GM23248 (cell line): ENCODE results near the gene LTO1. TPM values are rescaled to one million over a fixed set of nuclear protein-coding genes. Genes with fewer than 3 reads are reported as not detected.

ENCODE experiments used
- DNase-seq: peaks from one replicate; pipeline ENCODE4 v3.0.0-alpha.2; 2015
- H2AFZ ChIP-seq: fragments of 200-600 bp; sonication (generic); 2 replicates; pipeline ENCODE4 v1.6.1; 2016; ENCODE audit warnings: antibody characterized with exemption
- H3F3A ChIP-seq: fragments of 200-600 bp; sonication (generic); 2 replicates; pipeline ENCODE4 v1.6.1; 2016; ENCODE audit warnings: mild to moderate bottlenecking, antibody characterized with exemption, mixed run types; ENCODE audit not compliant: insufficient read depth
- H3K27ac ChIP-seq: fragments of 200-600 bp; sonication (generic); 2 replicates; pipeline ENCODE4 v1.5.1; 2016; ENCODE audit warnings: mild to moderate bottlenecking
- H3K27me3 ChIP-seq: fragments of 200-600 bp; sonication (generic); replicated peaks from 2 replicates; pipeline ENCODE4 v1.6.1; 2016; ENCODE audit warnings: mild to moderate bottlenecking; ENCODE audit not compliant: insufficient read depth
- H3K36me3 ChIP-seq: fragments of 200-600 bp; sonication (generic); 2 replicates; pipeline ENCODE4 v1.6.1; 2016; ENCODE audit warnings: low read depth, mild to moderate bottlenecking
- H3K4me1 ChIP-seq: fragments of 200-600 bp; sonication (generic); 2 replicates; pipeline ENCODE4 v1.6.1; 2016; ENCODE audit warnings: mild to moderate bottlenecking; ENCODE audit not compliant: insufficient read depth
- H3K4me2 ChIP-seq: fragments of 200-600 bp; sonication (generic); one replicate; pipeline ENCODE4 v1.6.1; 2016; ENCODE audit warnings: mild to moderate bottlenecking; ENCODE audit not compliant: unreplicated experiment
- H3K4me3 ChIP-seq: fragments of 200-600 bp; sonication (generic); 2 replicates; pipeline ENCODE4 v1.5.1; 2016; ENCODE audit warnings: mild to moderate bottlenecking
- H3K79me2 ChIP-seq: fragments of 200-600 bp; sonication (generic); 2 replicates; pipeline ENCODE4 v1.6.1; 2016; ENCODE audit warnings: mild to moderate bottlenecking; ENCODE audit not compliant: insufficient read depth
- H3K9ac ChIP-seq: fragments of 200-600 bp; sonication (generic); 2 replicates; pipeline ENCODE4 v1.6.1; 2016; ENCODE audit warnings: mild to moderate bottlenecking
- H3K9me2 ChIP-seq: fragments of 200-600 bp; sonication (generic); 2 replicates; pipeline ENCODE4 v1.6.1; 2016; ENCODE audit warnings: mixed run types, mild to moderate bottlenecking, moderate library complexity; ENCODE audit not compliant: insufficient read depth
- H3K9me3 ChIP-seq: fragments of 200-600 bp; sonication (generic); one replicate; pipeline ENCODE4 v1.6.1; 2017; ENCODE audit warnings: low read depth
- H4K20me1 ChIP-seq: fragments of 200-600 bp; sonication (generic); 2 replicates; pipeline ENCODE4 v1.6.0; 2016; ENCODE audit not compliant: insufficient read depth
- EZH2 ChIP-seq: fragments of 200-600 bp; sonication (generic); IDR thresholded peaks from 2 replicates; pipeline ENCODE4 v1.6.1; 2018; ENCODE audit warnings: antibody characterized with exemption, mild to moderate bottlenecking; ENCODE audit not compliant: insufficient read depth, poor library complexity, severe bottlenecking
- EZH2phosphoT487 ChIP-seq: fragments of 200-600 bp; sonication (generic); IDR thresholded peaks from 2 replicates; pipeline ENCODE4 v1.6.1; 2018; ENCODE audit warnings: antibody characterized with exemption, moderate library complexity, mild to moderate bottlenecking, low read depth; ENCODE audit not compliant: insufficient read depth
- WGBS, 2 experiments: methylation state at CpG; one replicate each; pipeline ENCODE4 v1.1.6; 2015 to 2017; ENCODE audit warnings: low lambda C conversion rate in 2 of 2, low coverage in 1 of 2; ENCODE audit errors: missing lambda C conversion rate in 2 of 2; 5-methylcytosine and 5-hydroxymethylcytosine counted together
- in situ Hi-C: fragments of 300-500 bp; cut with MboI; formaldehyde crosslinking; loops from 2 replicates; pipeline ENCODE4 v1.15.0; 2020
- polyA plus RNA-seq: library from polyadenylated mRNA; unstranded; fragments of >200 nt; fragmentation: Nextera tagmentation; extraction: Ambion mirVana; gene quantifications from 2 replicates; pipeline ENCODE4 v1.2.1, GENCODE V29; 2016
- total RNA-seq: library from RNA; depleted of rRNA; stranded (reverse); fragments of >200 nt; shearing (Covaris generic); gene quantifications from 2 replicates; pipeline ENCODE4 v1.2.3, GENCODE V29; 2014

LTO1 gene
- total and polyA plus RNA-seq, 2 experiments from 2014 or later = 20.6 to 26.2 TPM

DNA sequence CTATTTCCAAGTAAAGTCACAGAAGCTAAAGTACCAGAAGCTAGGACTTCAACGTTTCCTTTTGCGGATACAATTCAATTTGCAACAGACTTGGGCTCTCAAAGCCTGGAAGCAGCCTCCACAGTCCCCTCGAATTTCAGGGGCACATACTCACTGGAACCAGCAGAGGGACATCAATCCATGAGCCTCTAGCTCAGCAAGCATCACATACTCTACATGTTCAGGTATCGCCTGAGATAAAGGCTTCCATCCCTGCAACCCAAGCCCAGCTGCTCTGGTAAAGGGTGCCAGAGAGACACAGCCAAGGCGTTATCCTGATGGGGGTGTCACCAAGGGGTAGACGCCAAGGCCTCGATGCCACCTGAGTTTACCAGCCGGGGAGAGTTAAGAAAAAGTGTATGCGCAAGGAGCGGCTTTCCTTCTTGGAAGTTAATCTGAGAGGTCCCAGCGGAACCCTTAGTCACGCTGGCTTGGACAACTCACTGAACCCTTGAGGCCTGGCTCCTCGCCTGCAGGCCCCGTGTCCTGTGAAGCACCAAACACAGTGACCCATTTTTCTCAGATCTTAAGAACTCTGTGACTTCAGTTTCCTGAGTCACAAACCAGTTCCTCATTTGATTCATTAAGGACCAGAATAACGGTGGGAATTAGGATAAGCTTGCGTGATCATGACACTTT, 13.0 kb downstream of the LTO1 start:
- Histone ChIP-seq H4K20me1 (no peaks in the 10 kb centered on the region), H3K4me2 (no peak overlapping the region), H3K27ac (no peak overlapping the region), H3F3A (0 out of 2 replicates have a peak, but pooled peaks cover 5% of the 10 kb centered on the region), H3K9me2 (no peaks in the 10 kb centered on the region), H3K27me3 (no peaks in the 10 kb centered on the region), H3K4me1 (no peaks in the 10 kb centered on the region), H3K9me3 (no peaks in the 10 kb centered on the region), H3K36me3 (no peaks in the 10 kb centered on the region), H2AFZ (no peak overlapping the region), H3K79me2 (peaks cover 6% of the 10 kb centered on the region; the same call in 1 of the 2 replicates), H3K9ac (no peak overlapping the region), H3K4me3 (no peak overlapping the region)
- in situ Hi-C loops = no loop called here
- TF ChIP-seq EZH2 (no peak), EZH2phosphoT487 (no peak)
- WGBS, 2 experiments = 79% methylated on average over 16 of the region's 16 CpGs
- peak; percentile 36 for DNase-seq

DNA sequence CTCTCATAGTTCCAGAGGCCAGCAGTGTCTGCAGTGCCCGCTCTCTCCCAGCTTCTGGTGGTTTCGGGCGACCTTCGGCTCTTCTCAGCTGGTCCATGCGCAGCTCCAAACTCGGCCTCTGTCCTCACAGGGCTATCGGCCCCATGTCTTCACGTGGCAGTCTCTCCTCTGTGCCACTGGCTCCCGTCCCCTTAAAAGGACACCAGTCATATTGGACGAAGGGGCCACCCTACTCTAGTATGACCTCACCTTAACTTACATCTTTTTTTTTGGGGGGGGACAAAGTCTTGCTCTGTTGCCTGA, 13.8 kb downstream of the LTO1 start:
- 66 to 69% methylated on average over 10 of the region's 10 CpGs for whole genome bisulfite sequencing, 2 experiments
- in situ Hi-C loops = no loop called here

DNA sequence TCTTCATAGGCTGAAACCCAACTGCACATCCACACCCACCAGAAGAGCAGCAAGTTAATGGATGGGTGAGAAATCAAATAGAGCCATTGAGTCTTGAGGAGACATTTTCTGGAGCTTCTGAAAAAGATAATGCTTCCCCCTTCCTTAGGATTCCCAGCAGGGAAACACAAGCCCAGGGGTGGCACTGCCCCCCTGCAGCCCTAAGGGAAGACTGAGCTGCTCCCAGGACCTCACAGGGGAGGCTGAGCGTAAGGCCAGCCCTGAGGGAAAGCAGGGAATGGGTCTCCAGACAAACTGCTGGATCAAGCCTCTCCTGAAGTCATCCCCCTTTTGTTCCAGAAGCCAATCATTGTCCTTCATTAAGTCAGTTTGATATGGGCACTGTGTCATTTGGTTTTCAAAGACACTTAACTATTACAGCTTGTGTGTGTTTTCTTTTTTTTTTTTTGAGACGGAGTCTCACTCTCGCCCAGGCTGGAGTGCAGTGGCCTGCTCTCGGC, 15.1 kb downstream of the LTO1 start:
- no peak overlapping the region for H2AFZ ChIP-seq
- no peaks in the 10 kb centered on the region for H3K9me2 ChIP-seq
- no peak for TF ChIP-seq EZH2phosphoT487
- TF ChIP-seq EZH2 = no peak
- no peaks in the 10 kb centered on the region for H3K79me2 ChIP-seq
- H4K20me1 ChIP-seq = no peaks in the 10 kb centered on the region
- H3K27ac ChIP-seq = no peak overlapping the region
- no peak overlapping the region for H3K9ac ChIP-seq
- 95% methylated on average over 4 of the region's 4 CpGs for WGBS, 2 experiments
- no peaks in the 10 kb centered on the region for H3K4me1 ChIP-seq
- no peak for DNase-seq
- no peaks in the 10 kb centered on the region for H3K9me3 ChIP-seq
- in situ Hi-C loops = no loop called here
- no peaks in the 10 kb centered on the region for H3K27me3 ChIP-seq
- H3F3A ChIP-seq = peaks cover 19% of the 10 kb centered on the region
- no peak overlapping the region for H3K4me3 ChIP-seq
- no peak overlapping the region for H3K4me2 ChIP-seq
- no peaks in the 10 kb centered on the region for H3K36me3 ChIP-seq

More for the DNA sequence above, 13.8 kb downstream of the LTO1 start:
- Histone ChIP-seq H3K36me3 (no peaks in the 10 kb centered on the region), H3K4me3 (no peak overlapping the region), H3K9ac (no peak overlapping the region), H3K4me2 (no peak overlapping the region), H3K27me3 (no peaks in the 10 kb centered on the region), H3K79me2 (no peaks in the 10 kb centered on the region), H3K9me2 (no peaks in the 10 kb centered on the region), H3K27ac (no peak overlapping the region), H2AFZ (no peak overlapping the region), H3F3A (0 out of 2 replicates have a peak, but pooled peaks cover 5% of the 10 kb centered on the region), H3K9me3 (no peaks in the 10 kb centered on the region), H3K4me1 (no peaks in the 10 kb centered on the region), H4K20me1 (no peaks in the 10 kb centered on the region)
- TF ChIP-seq EZH2phosphoT487 (no peak), EZH2 (no peak)
- DNase-seq = no peak

DNA sequence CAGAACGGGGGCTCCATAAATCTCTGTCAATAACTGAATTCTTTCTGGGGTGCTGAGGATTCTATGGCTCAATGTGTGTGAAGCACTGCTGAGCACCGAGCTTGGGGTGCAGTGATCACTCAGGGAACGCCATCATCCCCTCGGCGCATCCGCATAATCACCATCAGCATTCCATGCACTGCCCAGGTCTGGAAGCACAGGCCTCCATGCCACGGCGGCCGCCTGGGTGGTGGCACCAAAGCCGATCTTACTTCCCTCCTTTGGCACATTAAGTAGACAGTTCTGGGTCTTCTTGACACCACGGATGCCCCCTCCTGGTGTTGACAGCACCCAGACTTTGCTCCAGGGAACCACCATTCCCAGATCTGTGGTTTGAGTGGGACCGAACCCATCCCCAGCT, 15.6 kb downstream of the LTO1 start:
- no peaks in the 10 kb centered on the region for H3K9me3 ChIP-seq
- no peaks in the 10 kb centered on the region for H3K27me3 ChIP-seq
- H3K4me3 ChIP-seq = no peak overlapping the region
- in situ Hi-C loops = loop anchor here (5.0 kb wide), 1 partner anchor 552 kb away; no protein-coding TSS in a partner anchor
- no peak overlapping the region for H3K9ac ChIP-seq
- TF ChIP-seq EZH2phosphoT487 (no peak), EZH2 (no peak)
- H3K4me1 ChIP-seq = no peaks in the 10 kb centered on the region
- no peak overlapping the region for H3K27ac ChIP-seq
- no peaks in the 10 kb centered on the region for H3K79me2 ChIP-seq
- DNase-seq = no peak
- H4K20me1 ChIP-seq = no peaks in the 10 kb centered on the region
- 81 to 83% methylated on average over 12 of the region's 12 CpGs for WGBS, 2 experiments
- H3K4me2 ChIP-seq = no peak overlapping the region
- no peaks in the 10 kb centered on the region for H3K9me2 ChIP-seq
- H2AFZ ChIP-seq = no peak overlapping the region
- no peaks in the 10 kb centered on the region for H3K36me3 ChIP-seq
- H3F3A ChIP-seq = peaks cover 23% of the 10 kb centered on the region
